A549 (cell line): Measurements from ENCODE around the gene TXK. TPM values are rescaled to one million over a fixed set of nuclear protein-coding genes. Genes with fewer than 3 reads are reported as not detected.

Source experiments
- ATAC-seq, 2 experiments: fragments of 200-7000 bp in 1 of 2; fragments of >200 bp in 1 of 2; cut with Nextera tagmentation in 1 of 2; cut with Tn5 transposase in 1 of 2; 3 replicates each; pipeline versions ENCODE4 v1.8.0 to v1.9.1; 2018 to 2020; ENCODE audit warnings: mild to moderate bottlenecking in 1 of 2, moderate library complexity in 1 of 2
- CTCF ChIA-PET: fragments of 300-600 bp; sonication (Branson Sonifier 250); formaldehyde crosslinking; extraction: SDS; loops from one replicate; lab custom pipeline; 2021; ENCODE audit warnings: antibody characterized with exemption, inconsistent platforms; lab: Yijun Ruan, JAX
- POLR2A ChIA-PET: fragments of 350-600 bp; formaldehyde crosslinking; extraction: SDS; loops from one replicate; lab custom pipeline; 2021; ENCODE audit warnings: antibody characterized with exemption, inconsistent platforms; lab: Yijun Ruan, JAX
- DNase-seq, 2 experiments: peaks; one replicate each; pipeline versions ENCODE4 v3.0.0 to v3.0.0-alpha.2; 2011 to 2016; ENCODE audit warnings: low read depth in 1 of 2, low spot score in 1 of 2
- FAIRE-seq: peaks from 2 replicates; lab custom pipeline; 2011; peaks lifted over from hg19 to GRCh38; lab: Jason Lieb, UNC
- H3K27ac ChIP-seq, 2 experiments: fragments of >200 bp; sonication (Bioruptor Twin); formaldehyde crosslinking; 3 replicates each; pipeline ENCODE4 v1.5.1; 2016 to 2017
- H3K4me1 ChIP-seq: fragments of >200 bp; sonication (Bioruptor Twin); formaldehyde crosslinking; 3 replicates; pipeline ENCODE4 v1.6.1; 2016
- H3K4me2 ChIP-seq: fragments of >200 bp; sonication (Bioruptor Twin); formaldehyde crosslinking; 3 replicates; pipeline ENCODE4 v1.6.1; 2016
- H3K4me3 ChIP-seq: fragments of >200 bp; sonication (Bioruptor Twin); formaldehyde crosslinking; 3 replicates; pipeline ENCODE4 v1.5.1; 2016
- H3K9me3 ChIP-seq: fragments of >200 bp; sonication (Bioruptor Twin); formaldehyde crosslinking; 3 replicates; pipeline ENCODE4 v1.6.1; 2016
- ATOH8 ChIP-seq: fragments of 250-450 bp; sonication (Bioruptor Pico); IDR thresholded peaks from 2 replicates; pipeline ENCODE4 v1.5.0; 2020; ENCODE audit warnings: low read depth, mild to moderate bottlenecking, moderate library complexity
- CBX8 ChIP-seq: fragments of 200-600 bp; sonication (generic); IDR thresholded peaks from 2 replicates; pipeline ENCODE4 v1.6.1; 2016
- CHD4 ChIP-seq: fragments of 200-600 bp; sonication (generic); IDR thresholded peaks from 2 replicates; pipeline ENCODE4 v1.6.1; 2016; ENCODE audit warnings: antibody characterized with exemption, mild to moderate bottlenecking, borderline replicate concordance
- E2F6 ChIP-seq: IDR thresholded peaks from 2 replicates; pipeline ENCODE4 v1.6.1; 2012; ENCODE audit warnings: low read depth, borderline replicate concordance
- ELK1 ChIP-seq: fragments of 150-350 bp; IDR thresholded peaks from 2 replicates; pipeline ENCODE4 v1.6.1; 2014; ENCODE audit warnings: low read depth, mild to moderate bottlenecking, low read length
- ESRRA ChIP-seq: fragments of 150-350 bp; IDR thresholded peaks from 2 replicates; pipeline ENCODE4 v1.6.1; 2014; ENCODE audit warnings: mild to moderate bottlenecking, low read length, borderline replicate concordance
- FOSL2 ChIP-seq, 2 experiments: fragments of 450-650 bp in 1 of 2; fragments of >200 bp in 1 of 2; sonication (Bioruptor Twin) in 1 of 2; formaldehyde crosslinking; IDR thresholded peaks; 2 replicates each; pipeline versions ENCODE4 v1.5.0 to v1.6.1; 2016 to 2020; ENCODE audit warnings: mild to moderate bottlenecking in 1 of 2, moderate library complexity in 1 of 2
- HDAC2 ChIP-seq: fragments of 200-600 bp; sonication (generic); IDR thresholded peaks from 2 replicates; pipeline ENCODE4 v1.6.1; 2016
- HMGXB4 ChIP-seq: fragments of 250-450 bp; sonication (Bioruptor Pico); IDR thresholded peaks from 2 replicates; pipeline ENCODE4 v1.5.0; 2021; ENCODE audit warnings: mild to moderate bottlenecking, moderate library complexity, borderline replicate concordance
- HOXA7 ChIP-seq: fragments of 250-450 bp; sonication (Bioruptor Pico); IDR thresholded peaks from 2 replicates; pipeline ENCODE4 v1.5.0; 2020; ENCODE audit warnings: mild to moderate bottlenecking, moderate library complexity
- JUN ChIP-seq, 2 experiments: fragments of >200 bp; sonication (Bioruptor Twin); formaldehyde crosslinking; IDR thresholded peaks; 2 replicates in 1 of 2; 3 replicates in 1 of 2; pipeline ENCODE4 v1.6.1; 2016 to 2017
- KDM5A ChIP-seq: fragments of 200-600 bp; sonication (generic); IDR thresholded peaks from 2 replicates; pipeline ENCODE4 v1.6.1; 2016; ENCODE audit warnings: antibody characterized with exemption, mild to moderate bottlenecking
- NPAS2 ChIP-seq: fragments of 250-450 bp; sonication (Bioruptor Pico); IDR thresholded peaks from 2 replicates; pipeline ENCODE4 v1.8.0; 2022; ENCODE audit warnings: mild to moderate bottlenecking, moderate library complexity, borderline replicate concordance
- RCOR1 ChIP-seq: fragments of 150-350 bp; IDR thresholded peaks from 2 replicates; pipeline ENCODE4 v1.6.1; 2014; ENCODE audit warnings: antibody characterized with exemption, low read length, low read depth
- RFX5 ChIP-seq: fragments of 450-650 bp; IDR thresholded peaks from 2 replicates; pipeline ENCODE4 v1.7.1; 2014; ENCODE audit warnings: antibody characterized with exemption, mild to moderate bottlenecking, moderate library complexity
- RNF2 ChIP-seq: fragments of 200-600 bp; sonication (generic); IDR thresholded peaks from 2 replicates; pipeline ENCODE4 v1.6.1; 2016; ENCODE audit warnings: low read depth, mild to moderate bottlenecking, antibody characterized with exemption, moderate library complexity, borderline replicate concordance
- SREBF2 ChIP-seq: fragments of 450-650 bp; IDR thresholded peaks from 2 replicates; pipeline ENCODE4 v1.6.1; 2014; ENCODE audit warnings: mild to moderate bottlenecking, moderate library complexity
- ZFP36 ChIP-seq: fragments of 450-650 bp; IDR thresholded peaks from 2 replicates; pipeline ENCODE4 v1.6.1; 2014; ENCODE audit warnings: borderline replicate concordance; ENCODE audit not compliant: partially characterized antibody
- ZSCAN20 ChIP-seq: fragments of 250-450 bp; sonication (Bioruptor Pico); IDR thresholded peaks from 2 replicates; pipeline ENCODE4 v1.8.0; 2022; ENCODE audit warnings: mild to moderate bottlenecking, moderate library complexity
- WGBS: methylation state at CpG from one replicate; pipeline ENCODE4 v1.1.6; 2017; ENCODE audit errors: missing lambda C conversion rate; 5-methylcytosine and 5-hydroxymethylcytosine counted together
- polyA plus RNA-seq, 4 experiments: library from polyadenylated mRNA; depleted of rRNA in 3 of 4; stranded (reverse); fragments of >200 nt; fragmentation: RNase III in 1 of 4; extraction: RNeasy Plus Mini Kit Qiagen cat#74134 plus additional on column Dnase treatment in 1 of 4; gene quantifications; 2 replicates in 3 of 4; 3 replicates in 1 of 4; pipeline ENCODE4 v1.2.3, GENCODE V29; 2011 to 2017

Gene TXK
- polyA plus RNA-seq, 2 of the 4 experiments (the other 2 are of a cell fraction), result 0.06 to 0.14 TPM

GRCh38 chr4:48116582-48116981, 17.5 kb downstream of the TXK start:
- ATAC-seq (no peak), FAIRE-seq (no peak), DNase-seq (no peak)
- ChIA-PET CTCF (interaction anchor here (2.4 kb wide), 1 partner anchor 11 kb away, joined by 9 read pairs; no protein-coding TSS in a partner anchor), POLR2A (no interaction called here)
- TF ChIP-seq KDM5A (no peak), CHD4 (no peak), FOSL2 (IDR thresholded peaks at IDR 0.05) (no peak), FOSL2 (CRISPR knock-in tag; IDR thresholded peaks at IDR 0.05) (no peak), ZFP36 (no peak), ZSCAN20 (CRISPR knock-in tag) (no peak), ATOH8 (CRISPR knock-in tag) (no peak), RNF2 (no peak), RFX5 (no peak), CBX8 (no peak)
- Histone ChIP-seq H3K4me2 (no peak overlapping the region), H3K27ac (no peak overlapping the region), H3K9me3 (no peaks in the 10 kb centered on the region), H3K4me3 (no peak overlapping the region), H3K4me1 (no peaks in the 10 kb centered on the region)
- WGBS, result 77% methylated on average over 3 of the region's 3 CpGs

- no peak for ATAC-seq
- 88% methylated on average over 6 of the region's 6 CpGs for WGBS
- H3K4me2 ChIP-seq, result no peak overlapping the region
Observed at GRCh38 chr4:48114412-48114811, 19.6 kb downstream of the TXK start.

GRCh38 chr4:48112017-48112667, 21.9 kb downstream of the TXK start:
- ATAC-seq, result no peak
- FAIRE-seq, result no peak
- Histone ChIP-seq H3K4me3 (no peak overlapping the region), H3K4me1 (no peaks in the 10 kb centered on the region), H3K9me3 (no peaks in the 10 kb centered on the region), H3K4me2 (no peak overlapping the region), H3K27ac (no peak overlapping the region)
- DNase-seq, result no peak
- 79% methylated on average over 8 of the region's 8 CpGs for WGBS
- POLR2A ChIA-PET, result no interaction called here
- TF ChIP-seq HMGXB4 (no peak), HDAC2 (no peak), JUN (IDR thresholded peaks at IDR 0.05) (no peak), RFX5 (no peak), HOXA7 (CRISPR knock-in tag) (no peak), RCOR1 (no peak), E2F6 (no peak), ESRRA (no peak), ELK1 (no peak)
- CTCF ChIA-PET, result no interaction called here

More at GRCh38 chr4:48114412-48114811, 19.6 kb downstream of the TXK start:
- no peak for DNase-seq
- Histone ChIP-seq H3K4me3 (no peak overlapping the region), H3K9me3 (no peaks in the 10 kb centered on the region), H3K27ac (no peak overlapping the region), H3K4me1 (no peaks in the 10 kb centered on the region)
- CTCF ChIA-PET, result no interaction called here
- no peak for FAIRE-seq
- TF ChIP-seq ZFP36 (no peak), ATOH8 (CRISPR knock-in tag) (no peak), SREBF2 (no peak), NPAS2 (CRISPR knock-in tag) (no peak)
- POLR2A ChIA-PET, result no interaction called here
